HepG2 (cell line): ENCODE results near the gene TEDC2. TPM values are rescaled to one million over a fixed set of nuclear protein-coding genes. Genes with fewer than 3 reads are reported as not detected.
A peak's percentile ranks its signal among the peaks of the same experiment; 100 is the strongest.

Experiments used
- ARID4A ChIP-seq: sonication (generic); formaldehyde crosslinking; IDR thresholded peaks from 2 replicates; pipeline ENCODE4 v1.5.0; 2020; ENCODE audit warnings: mild to moderate bottlenecking, missing genetic modification reagents, borderline replicate concordance
- CTCF ChIP-seq: sonication (generic); formaldehyde crosslinking; IDR thresholded peaks from 2 replicates; pipeline ENCODE4 v1.5.0; 2020; ENCODE audit warnings: mild to moderate bottlenecking, missing genetic modification reagents, moderate library complexity
- DPF2 ChIP-seq: sonication (generic); formaldehyde crosslinking; IDR thresholded peaks from 2 replicates; pipeline ENCODE4 v1.4.0; 2020; ENCODE audit warnings: mild to moderate bottlenecking, low read depth, missing genetic modification reagents, borderline replicate concordance
- DZIP1 ChIP-seq: sonication (generic); formaldehyde crosslinking; IDR thresholded peaks from 2 replicates; pipeline ENCODE4 v1.5.0; 2020; ENCODE audit warnings: mild to moderate bottlenecking, missing genetic modification reagents
- FOSL2 ChIP-seq: sonication (generic); formaldehyde crosslinking; IDR thresholded peaks from 2 replicates; pipeline ENCODE4 v1.4.0; 2020; ENCODE audit warnings: missing genetic modification reagents
- HDAC1 ChIP-seq: sonication (generic); formaldehyde crosslinking; IDR thresholded peaks from 2 replicates; pipeline ENCODE4 v1.5.1; 2020; ENCODE audit warnings: mild to moderate bottlenecking, missing genetic modification reagents
- HDAC2 ChIP-seq: sonication (generic); formaldehyde crosslinking; IDR thresholded peaks from 2 replicates; pipeline ENCODE4 v1.4.0; 2020; ENCODE audit warnings: missing genetic modification reagents
- HNF1B ChIP-seq: sonication (generic); formaldehyde crosslinking; IDR thresholded peaks from 2 replicates; pipeline ENCODE4 v1.5.1; 2020; ENCODE audit warnings: mild to moderate bottlenecking, moderate library complexity, missing genetic modification reagents
- KDM5A ChIP-seq: fragments of 200-600 bp; sonication (generic); IDR thresholded peaks from 2 replicates; pipeline ENCODE4 v1.7.0; 2018; ENCODE audit warnings: antibody characterized with exemption, mild to moderate bottlenecking, low read length, borderline replicate concordance
- SOX13 ChIP-seq, 3 experiments: fragments of 450-650 bp in 1 of 3; sonication (generic) in 1 of 3; formaldehyde crosslinking in 1 of 3; IDR thresholded peaks in 2 of 3; conservative IDR thresholded peaks in 1 of 3; 2 replicates each; pipeline versions ENCODE4 v1.5.0 to v1.6.1; 2016 to 2020; ENCODE audit warnings: antibody characterized with exemption in 1 of 3, mild to moderate bottlenecking in 1 of 3, missing compliant biosample characterization in 1 of 3, missing genetic modification reagents in 1 of 3, moderate library complexity in 1 of 3
- ZNF296 ChIP-seq: sonication (generic); formaldehyde crosslinking; conservative IDR thresholded peaks from 2 replicates; pipeline ENCODE4 v1.5.0; 2020; ENCODE audit warnings: mild to moderate bottlenecking, missing genetic modification reagents
- ZNF382 ChIP-seq: sonication (generic); formaldehyde crosslinking; IDR thresholded peaks from 2 replicates; pipeline ENCODE4 v1.5.0; 2020; ENCODE audit warnings: missing genetic modification reagents, mild to moderate bottlenecking, borderline replicate concordance
- ZNF605 ChIP-seq: sonication (generic); formaldehyde crosslinking; IDR thresholded peaks from 2 replicates; pipeline ENCODE4 v1.8.0; 2022; ENCODE audit warnings: mild to moderate bottlenecking, missing genetic modification reagents
- ZNF607 ChIP-seq: sonication (generic); formaldehyde crosslinking; IDR thresholded peaks from 2 replicates; pipeline ENCODE4 v1.5.1; 2020; ENCODE audit warnings: missing genetic modification reagents, mild to moderate bottlenecking, borderline replicate concordance
- ZNF839 ChIP-seq: sonication (generic); formaldehyde crosslinking; IDR thresholded peaks from 2 replicates; pipeline ENCODE4 v1.4.0; 2020; ENCODE audit warnings: missing genetic modification reagents, mild to moderate bottlenecking, borderline replicate concordance
- ZSCAN31 ChIP-seq: sonication (generic); formaldehyde crosslinking; IDR thresholded peaks from 2 replicates; pipeline ENCODE4 v1.5.0; 2020; ENCODE audit warnings: low read depth, mild to moderate bottlenecking, missing genetic modification reagents
- polyA plus RNA-seq, 8 experiments: library from polyadenylated mRNA; depleted of rRNA in 3 of 8; stranded (reverse) in 7 of 8; unstranded in 1 of 8; fragments of >200 nt; fragmentation: Illumina TruSeq in 4 of 8; extraction: Trizol in 4 of 8; gene quantifications; 2 replicates each; pipeline versions ENCODE4 v1.2.1 to v1.2.3, GENCODE V29; 2011 to 2016; ENCODE audit warnings: low read depth in 4 of 8, missing spikeins in 1 of 8, mixed read lengths in 1 of 8; ENCODE audit not compliant: insufficient read depth in 1 of 8
- total RNA-seq, 5 experiments: library from RNA; depleted of rRNA; stranded (reverse); fragments of >200 nt; fragmentation: Illumina TruSeq; extraction: Trizol; gene quantifications; 2 replicates each; pipeline ENCODE4 v1.2.3, GENCODE V29; 2016; ENCODE audit warnings: low read depth in 1 of 5

TEDC2 gene
- total and polyA plus RNA-seq, 2 of the 13 experiments (the other 11 are each of a cell fraction or from before 2014, with no cell fraction given): 6.2 to 24.4 TPM

GRCh38 chr16:2512735-2513404, 53.0 kb downstream of the TEDC2 start (continued):
- no peak for TF ChIP-seq HNF1B (CRISPR knock-in tag)
- TF ChIP-seq SOX13 (IDR thresholded peaks at IDR 0.05): no peak
- TF ChIP-seq SOX13 (CRISPR knock-in tag; conservative IDR thresholded peaks at IDR 0.05 in 1 of 2, IDR thresholded peaks at IDR 0.05 in 1 of 2): no peak
- peak; percentile 69 for TF ChIP-seq ZNF605
- peak; percentile 3; the same call in 1 of the 2 replicates for TF ChIP-seq HDAC2 (CRISPR knock-in tag)
- no peak for TF ChIP-seq ZNF296 (CRISPR knock-in tag)
- peak; percentile 66 for TF ChIP-seq CTCF (CRISPR knock-in tag)
- no peak; the same call in 1 of the 2 replicates for TF ChIP-seq ARID4A (CRISPR knock-in tag)
- TF ChIP-seq DZIP1 (CRISPR knock-in tag): no peak
- TF ChIP-seq FOSL2 (CRISPR knock-in tag): no peak
- no peak for TF ChIP-seq ZNF382 (CRISPR knock-in tag)
- no peak for TF ChIP-seq ZNF607 (CRISPR knock-in tag)
- peak; percentile 81 for TF ChIP-seq HDAC1 (CRISPR knock-in tag)
- TF ChIP-seq DPF2: 0 out of 2 replicates have a peak, but pooled peaks have one; percentile 12
- TF ChIP-seq ZNF839 (CRISPR knock-in tag): peak; percentile 24; the same call in 1 of the 2 replicates
- no peak for TF ChIP-seq KDM5A
- no peak for TF ChIP-seq ZSCAN31 (CRISPR knock-in tag)
